SK-N-SH treated with all-trans-retinoic acid at 6 μM for 48 hours (cell line): Measurements from ENCODE around the gene NDUFA11.

Experiments used
- CREB5 ChIP-seq: fragments of 250-450 bp; sonication (Bioruptor Pico); IDR thresholded peaks from 2 replicates; pipeline ENCODE4 v1.5.1; 2020; ENCODE audit warnings: low read depth, mild to moderate bottlenecking, moderate library complexity
- GLIS3 ChIP-seq: fragments of 250-450 bp; sonication (Bioruptor Pico); IDR thresholded peaks from 2 replicates; pipeline ENCODE4 v1.5.0; 2020; ENCODE audit warnings: mild to moderate bottlenecking, moderate library complexity
- PATZ1 ChIP-seq: fragments of 250-450 bp; sonication (Bioruptor Pico); IDR thresholded peaks from 2 replicates; pipeline ENCODE4 v1.8.0; 2020; ENCODE audit warnings: mild to moderate bottlenecking, moderate library complexity, borderline replicate concordance
- PPARA ChIP-seq: fragments of 250-450 bp; sonication (Bioruptor Pico); IDR thresholded peaks from 2 replicates; pipeline ENCODE4 v1.5.0; 2020; ENCODE audit warnings: mild to moderate bottlenecking, borderline replicate concordance
- RARB ChIP-seq: fragments of 250-450 bp; sonication (Bioruptor Pico); IDR thresholded peaks from 2 replicates; pipeline ENCODE4 v1.8.0; 2021; ENCODE audit warnings: mild to moderate bottlenecking, moderate library complexity
- TOX ChIP-seq: fragments of 250-450 bp; sonication (Bioruptor Pico); IDR thresholded peaks from 2 replicates; pipeline ENCODE4 v1.8.0; 2021; ENCODE audit warnings: mild to moderate bottlenecking, moderate library complexity, borderline replicate concordance
- TSHZ2 ChIP-seq: fragments of 250-450 bp; sonication (Bioruptor Pico); IDR thresholded peaks from 2 replicates; pipeline ENCODE4 v1.5.0; 2020; ENCODE audit warnings: mild to moderate bottlenecking, moderate library complexity
- ZC3H10 ChIP-seq: fragments of 250-450 bp; sonication (Bioruptor Pico); IDR thresholded peaks from 2 replicates; pipeline ENCODE4 v1.5.1; 2021; ENCODE audit warnings: mild to moderate bottlenecking, moderate library complexity
- ZFP3 ChIP-seq: fragments of 250-450 bp; sonication (Bioruptor Pico); IDR thresholded peaks from 2 replicates; pipeline ENCODE4 v1.5.0; 2020; ENCODE audit warnings: mild to moderate bottlenecking, moderate library complexity
- ZFP30 ChIP-seq: fragments of 450-650 bp; formaldehyde crosslinking; IDR thresholded peaks from 2 replicates; pipeline ENCODE4 v1.5.0; 2022; ENCODE audit warnings: mild to moderate bottlenecking, moderate library complexity
- ZNF8 ChIP-seq: fragments of 450-650 bp; formaldehyde crosslinking; IDR thresholded peaks from 2 replicates; pipeline ENCODE4 v1.5.0; 2020; ENCODE audit warnings: mild to moderate bottlenecking, moderate library complexity

- no peak for TF ChIP-seq ZFP30 (CRISPR knock-in tag)
- TF ChIP-seq ZFP3 (CRISPR knock-in tag) = no peak
- TF ChIP-seq CREB5 = no peak
- TF ChIP-seq RARB (CRISPR knock-in tag) = no peak
- TF ChIP-seq ZNF8 (CRISPR knock-in tag) = no peak
- no peak for TF ChIP-seq TOX
- no peak for TF ChIP-seq GLIS3 (CRISPR knock-in tag)
- TF ChIP-seq ZC3H10 (CRISPR knock-in tag) = no peak
- TF ChIP-seq TSHZ2 (CRISPR knock-in tag) = no peak
- TF ChIP-seq PPARA (CRISPR knock-in tag) = no peak
- TF ChIP-seq PATZ1 (CRISPR knock-in tag) = no peak
Observed at GRCh38 chr19:5851302-5851701, 52.3 kb downstream of the NDUFA11 start, which contains the start of gene FUT3.
